Neural cell (in vitro differentiated cells): ENCODE measurements around the gene RAD51B. TPM values are rescaled to one million over a fixed set of nuclear protein-coding genes. Genes with fewer than 3 reads are reported as not detected.

Experiments
- H2AFZ ChIP-seq: fragments of 200-600, 300-800 bp; sonication (generic), shearing (Covaris generic); 2 replicates; pipeline ENCODE4 v1.6.0; 2014; ENCODE audit warnings: low read depth, mild to moderate bottlenecking, antibody characterized with exemption, low read length, moderate library complexity
- H3F3A ChIP-seq: fragments of 200-600 bp; shearing (Covaris generic); 2 replicates; pipeline ENCODE4 v1.6.1; 2016; ENCODE audit warnings: mild to moderate bottlenecking, moderate library complexity, mixed read lengths, antibody characterized with exemption, low read length; ENCODE audit not compliant: insufficient read depth, poor library complexity, severe bottlenecking
- H3K27ac ChIP-seq: fragments of 200-600, 300-800 bp; sonication (generic), shearing (Covaris generic); 2 replicates; pipeline ENCODE4 v1.5.1; 2014; ENCODE audit warnings: mild to moderate bottlenecking, low read length, moderate library complexity
- H3K27me3 ChIP-seq: fragments of 300-800, 200-600 bp; sonication (generic), shearing (Covaris generic); 2 replicates; pipeline ENCODE4 v1.6.0; 2014; ENCODE audit warnings: mild to moderate bottlenecking, low read depth, low read length, moderate library complexity; ENCODE audit not compliant: insufficient read depth
- H3K36me3 ChIP-seq: fragments of 300-800, 200-600 bp; sonication (generic), shearing (Covaris generic); 2 replicates; pipeline ENCODE4 v1.5.1; 2014; ENCODE audit warnings: mild to moderate bottlenecking, antibody characterized with exemption, low read length, moderate library complexity; ENCODE audit not compliant: insufficient read depth
- H3K4me2 ChIP-seq: fragments of 300-800, 200-600 bp; sonication (generic), shearing (Covaris generic); 2 replicates; pipeline ENCODE4 v1.6.0; 2014; ENCODE audit warnings: mild to moderate bottlenecking, low read length
- H3K4me3 ChIP-seq: fragments of 300-800, 200-600 bp; sonication (generic), shearing (Covaris generic); 2 replicates; pipeline ENCODE4 v1.5.1; 2014; ENCODE audit warnings: mild to moderate bottlenecking, low read length, moderate library complexity
- H3K79me2 ChIP-seq: fragments of 200-600 bp; shearing (Covaris generic); replicated peaks from 2 replicates; pipeline ENCODE4 v1.6.0; 2014; ENCODE audit warnings: mild to moderate bottlenecking, low read length, moderate library complexity; ENCODE audit not compliant: insufficient read depth
- H3K9ac ChIP-seq: fragments of 300-800, 200-600 bp; sonication (generic), shearing (Covaris generic); 2 replicates; pipeline ENCODE4 v1.6.1; 2016; ENCODE audit warnings: mild to moderate bottlenecking, low read length, mixed read lengths
- H3K9me2 ChIP-seq: fragments of 200-600 bp; shearing (Covaris generic); 2 replicates; pipeline ENCODE4 v1.6.1; 2016; ENCODE audit warnings: mild to moderate bottlenecking, low read length, mixed read lengths; ENCODE audit not compliant: insufficient read depth
- H3K9me3 ChIP-seq: fragments of 200-600, 300-800 bp; sonication (generic), shearing (Covaris generic); 2 replicates; pipeline ENCODE4 v1.6.1; 2016; ENCODE audit warnings: mild to moderate bottlenecking, mixed run types, low read length, moderate library complexity, mixed read lengths
- H4K20me1 ChIP-seq: fragments of 200-600 bp; shearing (Covaris generic); 2 replicates; pipeline ENCODE4 v1.6.1; 2016; ENCODE audit warnings: mild to moderate bottlenecking, mixed run types; ENCODE audit not compliant: insufficient read depth
- CTCF ChIP-seq: fragments of 450-650 bp; IDR thresholded peaks from 2 replicates; pipeline ENCODE4 v1.5.1; 2014; ENCODE audit warnings: antibody characterized with exemption, mild to moderate bottlenecking, moderate library complexity; ENCODE audit not compliant: poor library complexity, severe bottlenecking
- EP300 ChIP-seq: fragments of 450-650 bp; conservative IDR thresholded peaks from 2 replicates; pipeline ENCODE4 v1.6.1; 2014; ENCODE audit warnings: antibody characterized with exemption, mild to moderate bottlenecking, moderate library complexity; ENCODE audit not compliant: poor library complexity, severe bottlenecking
- EZH2 ChIP-seq: fragments of 200-600, 300-800 bp; shearing (Covaris generic), sonication (generic); IDR thresholded peaks from 2 replicates; pipeline ENCODE4 v1.6.1; 2014; ENCODE audit warnings: antibody characterized with exemption, low read length, borderline replicate concordance, mild to moderate bottlenecking; ENCODE audit not compliant: insufficient read depth, poor library complexity, severe bottlenecking
- MXI1 ChIP-seq: fragments of 450-650 bp; conservative IDR thresholded peaks from 2 replicates; pipeline ENCODE4 v1.6.1; 2014; ENCODE audit warnings: antibody characterized with exemption, mild to moderate bottlenecking; ENCODE audit not compliant: poor library complexity, severe bottlenecking
- POLR2AphosphoS5 ChIP-seq: IDR thresholded peaks from 2 replicates; pipeline ENCODE4 v1.6.1; 2012
- RAD21 ChIP-seq: fragments of 450-650 bp; conservative IDR thresholded peaks from 2 replicates; pipeline ENCODE4 v1.6.1; 2014; ENCODE audit warnings: antibody characterized with exemption, mild to moderate bottlenecking, moderate library complexity
- SMC3 ChIP-seq: fragments of 450-650 bp; conservative IDR thresholded peaks from 2 replicates; pipeline ENCODE4 v1.6.1; 2014; ENCODE audit warnings: antibody characterized with exemption, mild to moderate bottlenecking, moderate library complexity; ENCODE audit not compliant: poor library complexity
- TAF1 ChIP-seq: IDR thresholded peaks from 2 replicates; pipeline ENCODE4 v1.6.1; 2012; ENCODE audit warnings: low read depth
- polyA plus RNA-seq: library from polyadenylated mRNA; depleted of rRNA; stranded (reverse); fragments of >200 nt; gene quantifications from 2 replicates; pipeline ENCODE4 v1.2.3, GENCODE V29; 2014
- TF ChIP-seq, protein P1 (sequence below): IDR thresholded peaks from 2 replicates; pipeline ENCODE4 v1.6.1; 2012; ENCODE audit warnings: borderline replicate concordance

RAD51B gene
- polyA plus RNA-seq, 1 donor from 2014 or later: 3.1 TPM

DNA sequence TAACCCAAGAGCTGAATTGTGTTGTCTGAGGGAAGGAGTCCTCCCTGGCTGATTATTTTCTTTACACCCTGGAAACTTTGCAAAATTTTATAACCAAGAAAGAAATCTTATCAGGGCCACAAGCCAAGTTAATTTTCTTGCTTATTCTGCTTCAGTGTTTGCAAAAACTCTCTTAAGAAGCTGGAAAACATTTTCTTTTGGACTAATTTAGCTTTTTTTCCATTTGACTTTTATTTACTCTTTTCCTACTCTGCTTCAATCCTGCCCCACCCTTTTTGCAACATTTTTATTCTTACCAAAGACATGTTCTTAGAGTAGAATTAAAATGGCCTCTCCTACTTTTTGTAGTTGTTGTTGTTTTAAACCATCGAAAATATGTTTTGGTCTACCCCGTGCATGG lies 594.5 kb downstream of the RAD51B start:
- H3K79me2 ChIP-seq: no peaks in the 10 kb centered on the region
- no peak overlapping the region for H3K9ac ChIP-seq
- no peaks in the 10 kb centered on the region for H3K9me3 ChIP-seq
- H3K27ac ChIP-seq: no peak overlapping the region
- no peak overlapping the region for H3K4me2 ChIP-seq
- no peaks in the 10 kb centered on the region for H3F3A ChIP-seq
- no peaks in the 10 kb centered on the region for H3K9me2 ChIP-seq
- H3K4me3 ChIP-seq: no peak overlapping the region
- H3K36me3 ChIP-seq: no peaks in the 10 kb centered on the region
- no peak overlapping the region for H2AFZ ChIP-seq
- H3K27me3 ChIP-seq: no peaks in the 10 kb centered on the region
- H4K20me1 ChIP-seq: no peaks in the 10 kb centered on the region
- no peak for TF ChIP-seq EZH2
- TF ChIP-seq, protein P1, sequence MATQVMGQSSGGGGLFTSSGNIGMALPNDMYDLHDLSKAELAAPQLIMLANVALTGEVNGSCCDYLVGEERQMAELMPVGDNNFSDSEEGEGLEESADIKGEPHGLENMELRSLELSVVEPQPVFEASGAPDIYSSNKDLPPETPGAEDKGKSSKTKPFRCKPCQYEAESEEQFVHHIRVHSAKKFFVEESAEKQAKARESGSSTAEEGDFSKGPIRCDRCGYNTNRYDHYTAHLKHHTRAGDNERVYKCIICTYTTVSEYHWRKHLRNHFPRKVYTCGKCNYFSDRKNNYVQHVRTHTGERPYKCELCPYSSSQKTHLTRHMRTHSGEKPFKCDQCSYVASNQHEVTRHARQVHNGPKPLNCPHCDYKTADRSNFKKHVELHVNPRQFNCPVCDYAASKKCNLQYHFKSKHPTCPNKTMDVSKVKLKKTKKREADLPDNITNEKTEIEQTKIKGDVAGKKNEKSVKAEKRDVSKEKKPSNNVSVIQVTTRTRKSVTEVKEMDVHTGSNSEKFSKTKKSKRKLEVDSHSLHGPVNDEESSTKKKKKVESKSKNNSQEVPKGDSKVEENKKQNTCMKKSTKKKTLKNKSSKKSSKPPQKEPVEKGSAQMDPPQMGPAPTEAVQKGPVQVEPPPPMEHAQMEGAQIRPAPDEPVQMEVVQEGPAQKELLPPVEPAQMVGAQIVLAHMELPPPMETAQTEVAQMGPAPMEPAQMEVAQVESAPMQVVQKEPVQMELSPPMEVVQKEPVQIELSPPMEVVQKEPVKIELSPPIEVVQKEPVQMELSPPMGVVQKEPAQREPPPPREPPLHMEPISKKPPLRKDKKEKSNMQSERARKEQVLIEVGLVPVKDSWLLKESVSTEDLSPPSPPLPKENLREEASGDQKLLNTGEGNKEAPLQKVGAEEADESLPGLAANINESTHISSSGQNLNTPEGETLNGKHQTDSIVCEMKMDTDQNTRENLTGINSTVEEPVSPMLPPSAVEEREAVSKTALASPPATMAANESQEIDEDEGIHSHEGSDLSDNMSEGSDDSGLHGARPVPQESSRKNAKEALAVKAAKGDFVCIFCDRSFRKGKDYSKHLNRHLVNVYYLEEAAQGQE: no peak
- no peak for TF ChIP-seq MXI1
- TF ChIP-seq TAF1: no peak
- no peak for TF ChIP-seq CTCF
- no peak for TF ChIP-seq SMC3
- no peak for TF ChIP-seq EP300
- TF ChIP-seq RAD21: no peak
- TF ChIP-seq POLR2AphosphoS5: no peak

DNA sequence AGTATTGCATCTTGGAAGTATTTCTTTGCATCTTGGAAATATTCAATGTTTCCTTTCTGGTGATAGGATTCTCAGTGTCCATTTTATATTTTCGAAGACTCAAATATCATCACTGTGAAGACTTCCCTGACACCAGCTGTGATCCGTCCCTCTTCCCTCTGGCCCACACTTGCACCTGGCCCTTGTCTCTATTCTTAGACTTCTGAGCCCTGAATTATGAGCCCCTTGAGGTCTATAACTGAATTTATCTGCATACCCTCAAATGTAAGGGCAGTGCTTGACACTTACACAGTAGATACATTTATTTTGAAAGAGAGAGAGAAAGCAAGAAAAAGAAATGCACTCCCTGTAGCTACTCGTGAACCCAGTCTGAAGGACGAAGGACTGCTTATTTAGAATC lies 596.6 kb downstream of the RAD51B start:
- no peaks in the 10 kb centered on the region for H3K27me3 ChIP-seq
- H3K4me3 ChIP-seq: no peak overlapping the region
- H3K9me2 ChIP-seq: no peaks in the 10 kb centered on the region
- H3K4me2 ChIP-seq: no peak overlapping the region
- H3K79me2 ChIP-seq: no peaks in the 10 kb centered on the region
- no peak overlapping the region for H3K27ac ChIP-seq
- no peak overlapping the region for H3K9ac ChIP-seq
- no peak overlapping the region for H2AFZ ChIP-seq
- H3K36me3 ChIP-seq: no peaks in the 10 kb centered on the region
- TF ChIP-seq EP300: no peak
- no peak for TF ChIP-seq EZH2
- TF ChIP-seq TAF1: no peak
- TF ChIP-seq CTCF: no peak
- TF ChIP-seq RAD21: no peak
- TF ChIP-seq SMC3: no peak
- TF ChIP-seq MXI1: no peak
- no peak for TF ChIP-seq POLR2AphosphoS5
- TF ChIP-seq, protein P1: no peak
- no peaks in the 10 kb centered on the region for H3K9me3 ChIP-seq
- H3F3A ChIP-seq: no peaks in the 10 kb centered on the region
- H4K20me1 ChIP-seq: no peaks in the 10 kb centered on the region
